Lung microvascular endothelial cell (primary cell): ENCODE data around the gene HDX. TPM values are rescaled to one million over a fixed set of nuclear protein-coding genes. Genes with fewer than 3 reads are reported as not detected.
"Not testable (repeated sequence)": the region's sequence is repeated elsewhere in the genome, so short reads cannot be mapped to it uniquely, and the experiment has no call there.

Source experiments
- DNase-seq, 2 donors: peaks; one replicate each; pipeline versions ENCODE4 v3.0.0 to v3.0.0-alpha.2; 2010; ENCODE audit warnings: low read depth in 2 of 2
- total RNA-seq: library from RNA; depleted of rRNA; stranded (reverse); fragments of >200 nt; gene quantifications from 2 replicates; pipeline ENCODE4 v1.2.1, GENCODE V29; 2014

HDX gene
- total RNA-seq, 1 donor from 2014 or later, result 4.2 TPM

GRCh38 chrX:84339507-84340364 is 162.5 kb downstream of the HDX start:
- DNase-seq, result peak; percentile 32 to 59

- DNase-seq, result no peak
These were observed 165.6 kb downstream of the HDX start for GRCh38 chrX:84336646-84337045.

- DNase-seq, result no peak
These were observed 167.1 kb downstream of the HDX start for GRCh38 chrX:84335121-84335520.

GRCh38 chrX:84322083-84322827 is 180.0 kb downstream of the HDX start:
- no peak for DNase-seq

- DNase-seq, result no peak
These were observed 181.6 kb downstream of the HDX start for GRCh38 chrX:84320614-84321013.

- DNase-seq, result no peak
These were observed 182.2 kb downstream of the HDX start for GRCh38 chrX:84320023-84320422.

GRCh38 chrX:84318661-84319060 is 183.6 kb downstream of the HDX start:
- DNase-seq, result no peak

GRCh38 chrX:84315946-84316345 is 186.3 kb downstream of the HDX start:
- not testable (repeated sequence) for DNase-seq
